Measurements from ENCODE around the gene KCNIP3.

The KCNIP3 gene

DNA sequence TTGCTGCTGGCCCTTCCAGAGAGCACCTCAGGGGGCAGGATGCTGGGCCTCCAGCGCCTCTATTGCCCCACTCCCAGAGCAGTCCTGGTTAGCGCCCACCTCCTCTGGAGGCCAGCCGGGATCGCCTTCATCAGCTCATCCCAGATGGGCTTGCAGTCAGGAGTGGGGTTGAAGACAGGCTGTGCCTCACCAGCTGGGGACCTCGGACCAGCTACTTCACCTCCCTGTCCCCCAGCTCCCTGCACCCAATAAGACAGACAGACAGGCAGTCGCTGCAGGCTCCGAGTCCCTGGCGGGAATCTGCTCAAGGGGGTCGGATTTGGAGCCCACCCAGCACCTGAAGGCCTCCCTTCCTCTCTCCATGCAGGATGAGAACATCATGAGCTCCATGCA lies 86.5 kb downstream of the KCNIP3 start:
- TF ChIP-seq, protein P1, sequence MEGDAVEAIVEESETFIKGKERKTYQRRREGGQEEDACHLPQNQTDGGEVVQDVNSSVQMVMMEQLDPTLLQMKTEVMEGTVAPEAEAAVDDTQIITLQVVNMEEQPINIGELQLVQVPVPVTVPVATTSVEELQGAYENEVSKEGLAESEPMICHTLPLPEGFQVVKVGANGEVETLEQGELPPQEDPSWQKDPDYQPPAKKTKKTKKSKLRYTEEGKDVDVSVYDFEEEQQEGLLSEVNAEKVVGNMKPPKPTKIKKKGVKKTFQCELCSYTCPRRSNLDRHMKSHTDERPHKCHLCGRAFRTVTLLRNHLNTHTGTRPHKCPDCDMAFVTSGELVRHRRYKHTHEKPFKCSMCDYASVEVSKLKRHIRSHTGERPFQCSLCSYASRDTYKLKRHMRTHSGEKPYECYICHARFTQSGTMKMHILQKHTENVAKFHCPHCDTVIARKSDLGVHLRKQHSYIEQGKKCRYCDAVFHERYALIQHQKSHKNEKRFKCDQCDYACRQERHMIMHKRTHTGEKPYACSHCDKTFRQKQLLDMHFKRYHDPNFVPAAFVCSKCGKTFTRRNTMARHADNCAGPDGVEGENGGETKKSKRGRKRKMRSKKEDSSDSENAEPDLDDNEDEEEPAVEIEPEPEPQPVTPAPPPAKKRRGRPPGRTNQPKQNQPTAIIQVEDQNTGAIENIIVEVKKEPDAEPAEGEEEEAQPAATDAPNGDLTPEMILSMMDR (conservative IDR thresholded peaks at IDR 0.05; ENCODE audit: low read depth, low read length) = no peak
- no peak for DNase-seq (ENCODE audit: low read depth)
- H3K4me3 ChIP-seq (ENCODE audit: low read length) = no peak overlapping the region

- no peak for DNase-seq (ENCODE audit: low read depth)
- TF ChIP-seq, protein P1 (conservative IDR thresholded peaks at IDR 0.05; ENCODE audit: low read depth, low read length) = no peak
- H3K4me3 ChIP-seq (ENCODE audit: low read length) = no peak overlapping the region
These were observed 87.9 kb downstream of the KCNIP3 start for GRCh38 chr2:95384854-95385569.

DNA sequence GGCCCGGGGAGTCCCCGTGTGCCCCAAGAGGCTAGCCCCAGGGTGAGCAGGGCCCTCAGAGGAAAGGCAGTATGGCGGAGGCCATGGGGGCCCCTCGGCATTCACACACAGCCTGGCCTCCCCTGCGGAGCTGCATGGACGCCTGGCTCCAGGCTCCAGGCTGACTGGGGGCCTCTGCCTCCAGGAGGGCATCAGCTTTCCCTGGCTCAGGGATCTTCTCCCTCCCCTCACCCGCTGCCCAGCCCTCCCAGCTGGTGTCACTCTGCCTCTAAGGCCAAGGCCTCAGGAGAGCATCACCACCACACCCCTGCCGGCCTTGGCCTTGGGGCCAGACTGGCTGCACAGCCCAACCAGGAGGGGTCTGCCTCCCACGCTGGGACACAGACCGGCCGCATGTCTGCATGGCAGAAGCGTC lies 88.4 kb downstream of the KCNIP3 start:
- TF ChIP-seq, protein P1 (conservative IDR thresholded peaks at IDR 0.05; ENCODE audit: low read depth, low read length) = no peak
- DNase-seq (ENCODE audit: low read depth) = no peak
- no peak overlapping the region for H3K4me3 ChIP-seq (ENCODE audit: low read length)

GRCh38 chr2:95386031-95386430 lies 88.9 kb downstream of the KCNIP3 start:
- TF ChIP-seq, protein P1 (conservative IDR thresholded peaks at IDR 0.05; ENCODE audit: low read depth, low read length) = no peak
- H3K4me3 ChIP-seq (ENCODE audit: low read length) = no peak overlapping the region
- no peak for DNase-seq (ENCODE audit: low read depth)

GRCh38 chr2:95387358-95387757 lies 90.2 kb downstream of the KCNIP3 start:
- no peak for DNase-seq (ENCODE audit: low read depth)
- TF ChIP-seq, protein P1 (conservative IDR thresholded peaks at IDR 0.05; ENCODE audit: low read depth, low read length) = no peak
- no peak overlapping the region for H3K4me3 ChIP-seq (ENCODE audit: low read length)

GRCh38 chr2:95388091-95388692 lies 91.0 kb downstream of the KCNIP3 start:
- TF ChIP-seq, protein P1 (conservative IDR thresholded peaks at IDR 0.05; ENCODE audit: low read depth, low read length) = no peak
- DNase-seq (ENCODE audit: low read depth) = no peak
- no peak overlapping the region for H3K4me3 ChIP-seq (ENCODE audit: low read length)

GRCh38 chr2:95388856-95389244 lies 91.7 kb downstream of the KCNIP3 start:
- TF ChIP-seq, protein P1 (conservative IDR thresholded peaks at IDR 0.05; ENCODE audit: low read depth, low read length) = no peak
- no peak overlapping the region for H3K4me3 ChIP-seq (ENCODE audit: low read length)
- no peak for DNase-seq (ENCODE audit: low read depth)
